NCI-H524 treated with DMSO at 0.1 percent for 48 hours (cell line): ENCODE measurements around the gene PCDH18.
"Not testable (repeated sequence)": the region's sequence is repeated elsewhere in the genome, so short reads cannot be mapped to it uniquely, and the experiment has no call there.

ENCODE experiments used
- DNase-seq: peaks from one replicate; lab custom pipeline; 2025; lab: John Stamatoyannopoulos, UW

PCDH18 gene

GRCh38 chr4:137531168-137531985 is 917 bp downstream of the PCDH18 start:
- DNase-seq, result no peak

DNA sequence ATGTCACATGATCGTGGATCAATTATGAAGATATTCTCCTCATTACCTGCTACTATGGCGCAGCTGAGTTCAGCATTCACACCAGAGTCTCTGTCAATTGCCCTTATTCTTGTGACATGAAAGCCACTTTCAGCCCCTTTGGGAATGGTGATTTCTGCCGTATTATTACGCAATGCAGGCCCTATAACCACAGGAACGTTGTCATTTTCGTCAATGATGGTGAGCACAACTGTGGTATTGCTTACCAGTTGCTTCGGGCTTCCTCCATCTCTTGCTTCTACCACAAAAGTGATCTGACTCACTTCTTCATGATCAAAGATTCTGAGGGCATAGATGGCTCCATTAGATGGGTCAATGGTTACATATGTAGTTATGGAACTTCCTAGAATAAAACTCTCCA is 2.1 kb downstream of the PCDH18 start:
- no peak for DNase-seq

GRCh38 chr4:137529432-137529831 is 2.9 kb downstream of the PCDH18 start:
- DNase-seq, result no peak

GRCh38 chr4:137528673-137529072 is 3.6 kb downstream of the PCDH18 start:
- no peak for DNase-seq

DNA sequence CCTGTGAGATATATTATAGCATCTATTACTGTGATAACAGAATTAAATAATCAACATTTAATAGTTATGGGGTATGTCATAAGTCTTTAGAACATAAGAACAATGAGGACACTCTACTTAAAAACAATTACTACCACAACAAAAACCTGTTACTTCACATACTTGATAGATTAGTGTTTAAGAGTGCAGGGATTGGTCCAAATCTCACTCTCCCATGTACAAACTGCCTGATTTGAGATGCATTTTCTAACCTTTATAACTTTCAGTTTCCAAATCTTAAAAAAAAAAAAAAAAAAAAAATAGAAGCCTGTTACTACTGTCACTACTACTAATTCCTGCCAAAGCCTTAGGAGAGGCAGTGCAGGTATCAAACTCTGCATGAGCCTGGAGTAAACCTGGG is 5.6 kb downstream of the PCDH18 start:
- DNase-seq, result no peak

GRCh38 chr4:137524725-137525369 is 7.4 kb downstream of the PCDH18 start:
- no peak for DNase-seq

DNA sequence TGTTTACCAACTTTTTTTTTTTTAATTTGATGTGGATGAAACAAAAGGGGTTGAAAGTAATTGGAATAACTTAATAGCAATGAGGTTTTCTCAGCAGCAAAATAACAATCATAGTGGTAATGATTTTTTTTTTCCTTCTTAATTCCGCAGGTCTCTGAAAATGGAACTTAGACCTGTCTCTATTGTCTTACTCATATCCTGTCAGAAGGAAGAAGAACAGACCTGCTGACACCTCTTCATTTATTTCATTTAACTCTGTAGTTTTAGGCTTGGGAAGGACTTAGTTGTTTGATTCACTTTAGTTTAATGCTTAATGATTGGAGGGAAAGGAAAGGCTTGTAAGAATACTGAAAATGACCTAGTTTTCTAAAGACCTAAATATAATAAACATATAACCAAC is 9.0 kb downstream of the PCDH18 start:
- DNase-seq, result no peak

DNA sequence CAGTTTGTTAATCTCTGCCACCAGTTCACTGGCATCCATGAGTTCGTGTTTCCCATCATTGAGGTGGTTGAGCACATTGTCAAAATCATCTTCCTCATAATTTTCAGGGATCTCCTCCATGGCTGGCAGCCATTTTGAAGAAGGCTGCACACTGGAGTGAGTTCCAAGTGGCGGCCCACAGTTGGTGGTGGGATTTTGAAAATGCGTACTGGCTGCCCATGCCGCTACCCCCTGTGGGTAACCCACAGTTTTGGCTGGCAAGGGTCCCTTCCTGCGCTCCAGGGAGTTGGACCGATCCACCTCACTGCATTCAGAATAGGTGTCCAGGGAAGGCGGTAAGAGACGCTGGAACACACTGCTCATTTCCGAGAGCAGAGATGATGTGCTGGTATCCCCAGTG is 11.2 kb downstream of the PCDH18 start:
- no peak for DNase-seq

- DNase-seq, result no peak
These were observed 12.9 kb downstream of the PCDH18 start for GRCh38 chr4:137519406-137519805.

DNA sequence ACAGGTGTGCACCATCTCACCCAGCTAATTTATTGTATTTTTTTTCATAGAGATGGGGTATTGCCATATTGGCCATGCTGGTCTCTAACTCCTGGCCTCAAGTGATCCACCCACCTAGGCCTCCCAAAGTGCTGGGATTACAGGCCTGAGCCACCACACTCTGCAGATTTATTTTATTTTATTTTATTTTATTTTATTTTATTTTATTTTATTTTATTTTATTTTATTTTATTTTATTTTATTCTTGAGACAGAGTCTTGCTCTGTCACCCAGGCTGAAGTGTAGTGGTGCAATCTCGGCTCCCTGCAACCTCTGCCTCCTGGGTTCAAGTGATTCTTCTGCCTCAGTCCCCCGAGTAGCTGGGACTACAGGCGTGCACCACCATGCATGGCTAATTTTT is 15.0 kb downstream of the PCDH18 start:
- not testable (repeated sequence) for DNase-seq

DNA sequence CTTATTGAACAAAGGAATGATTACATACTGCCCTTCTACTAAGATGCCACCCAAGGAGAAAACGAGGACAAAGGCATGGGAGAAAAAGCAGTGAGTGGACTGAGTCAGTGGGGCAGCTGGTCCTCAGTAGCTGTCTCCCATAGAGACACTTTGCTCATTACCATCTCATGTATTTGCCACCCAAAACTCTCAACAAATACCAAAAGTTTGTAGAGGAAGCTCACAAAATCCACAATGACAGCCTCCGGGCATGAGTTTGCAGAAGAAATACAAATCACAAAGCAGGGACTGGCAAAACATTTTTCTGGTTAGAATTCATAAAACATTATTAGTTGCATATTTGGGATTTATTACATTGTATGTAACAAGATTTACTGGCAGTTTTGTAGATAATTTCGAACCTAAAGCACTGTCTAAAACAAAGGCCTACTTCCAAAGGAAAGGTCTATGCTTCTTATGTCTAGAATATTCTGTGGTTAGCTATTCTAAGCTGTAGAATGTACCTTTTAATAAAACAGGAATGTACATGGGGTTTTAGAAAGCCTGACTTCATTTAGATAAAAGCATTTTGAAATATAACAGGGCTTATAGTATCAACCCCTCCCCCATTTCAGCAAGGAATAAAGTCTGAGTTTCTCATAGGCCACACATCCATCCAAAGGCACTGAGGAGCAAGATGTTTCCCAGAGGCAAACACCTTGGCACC is 17.7 kb downstream of the PCDH18 start:
- no peak for DNase-seq

GRCh38 chr4:137510557-137511265 is 21.6 kb downstream of the PCDH18 start:
- DNase-seq, result no peak

GRCh38 chr4:137509855-137510282 is 22.4 kb downstream of the PCDH18 start:
- no peak for DNase-seq

GRCh38 chr4:137502339-137503129 is 29.8 kb downstream of the PCDH18 start:
- no peak for DNase-seq

DNA sequence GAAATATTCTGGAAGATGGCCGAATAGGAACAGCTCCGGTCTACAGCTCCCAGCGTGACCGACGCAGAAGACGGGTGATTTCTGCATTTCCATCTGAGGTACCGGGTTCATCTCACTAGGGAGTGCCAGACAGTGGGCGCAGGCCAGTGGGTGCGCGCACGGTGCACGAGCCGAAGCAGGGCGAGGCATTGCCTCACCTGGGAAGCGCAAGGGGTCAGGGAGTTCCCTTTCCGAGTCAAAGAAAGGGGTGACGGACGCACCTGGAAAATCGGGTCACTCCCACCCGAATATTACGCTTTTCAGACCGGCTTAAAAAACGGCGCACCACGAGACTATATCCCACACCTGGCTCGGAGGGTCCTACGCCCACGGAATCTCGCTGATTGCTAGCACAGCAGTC is 36.0 kb downstream of the PCDH18 start:
- DNase-seq, result not testable (repeated sequence)

DNA sequence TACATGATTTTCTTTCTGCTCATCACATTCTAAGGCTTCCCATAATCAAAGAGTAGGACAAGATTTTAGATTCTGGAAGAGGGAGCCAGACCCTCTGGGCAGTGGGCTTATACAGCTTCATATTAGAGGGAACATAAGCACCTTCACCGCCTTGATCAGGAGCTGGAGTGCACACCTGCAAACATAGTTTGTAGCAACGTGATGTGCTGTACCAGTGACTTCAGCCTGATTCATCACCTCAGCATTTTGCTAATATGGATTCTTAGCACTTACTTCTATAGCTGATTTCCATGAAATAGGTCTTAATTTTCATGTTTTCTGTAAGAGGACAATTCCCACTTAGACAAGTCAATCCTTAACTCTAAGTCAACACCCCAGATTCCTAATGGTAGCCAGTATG is 36.7 kb downstream of the PCDH18 start:
- DNase-seq, result no peak

GRCh38 chr4:137483313-137483959 is 48.9 kb downstream of the PCDH18 start:
- not testable (repeated sequence) for DNase-seq

DNA sequence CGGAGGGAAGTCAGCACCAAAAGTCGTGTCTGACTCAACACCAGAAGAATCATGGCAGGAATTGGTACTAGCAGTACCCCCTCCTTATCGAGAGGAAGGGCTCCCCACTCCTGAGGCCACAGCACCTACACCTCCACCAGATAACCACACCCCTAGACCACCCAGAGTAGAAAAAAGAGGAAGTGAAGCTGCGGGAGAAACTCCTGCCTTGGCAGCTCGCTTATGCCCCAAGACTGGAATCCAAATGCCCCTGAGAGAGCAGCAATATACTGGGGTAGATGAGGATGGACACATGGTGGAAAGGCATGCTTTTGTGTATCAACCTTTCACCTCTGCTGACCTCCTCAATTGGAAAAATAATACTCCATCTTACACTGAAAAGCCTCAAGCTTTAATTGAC is 52.6 kb downstream of the PCDH18 start:
- DNase-seq, result not testable (repeated sequence)

GRCh38 chr4:137476345-137476744 is 55.9 kb downstream of the PCDH18 start:
- DNase-seq, result no peak

GRCh38 chr4:137474711-137475301 is 57.5 kb downstream of the PCDH18 start:
- DNase-seq, result no peak

DNA sequence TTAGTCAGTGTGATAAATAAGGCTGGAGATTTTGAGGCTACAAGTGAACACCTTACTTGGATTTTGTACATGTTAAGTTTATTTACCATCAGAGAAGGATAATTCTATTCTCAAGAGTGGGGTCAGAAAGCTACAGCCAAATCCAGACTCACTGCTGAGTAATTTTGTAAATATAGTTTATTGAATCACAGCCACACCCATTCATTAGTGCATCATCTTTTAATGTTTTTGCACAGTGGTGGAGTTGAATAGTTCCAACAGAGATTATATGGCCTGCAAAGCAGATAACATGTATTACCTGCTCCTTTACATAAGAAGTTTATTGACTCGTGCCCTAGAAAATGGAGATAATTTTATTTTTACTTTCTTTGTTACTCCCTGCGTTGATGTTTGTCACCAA is 60.4 kb downstream of the PCDH18 start:
- DNase-seq, result no peak
